Raji (cell line): Measurements from ENCODE around the gene BAIAP2.

Experiments used
- POLR2A ChIP-seq: IDR thresholded peaks from 2 replicates; pipeline ENCODE4 v1.6.1; 2011; ENCODE audit warnings: low read depth, low read length, control low read depth; ENCODE audit not compliant: insufficient read depth

Gene BAIAP2

DNA sequence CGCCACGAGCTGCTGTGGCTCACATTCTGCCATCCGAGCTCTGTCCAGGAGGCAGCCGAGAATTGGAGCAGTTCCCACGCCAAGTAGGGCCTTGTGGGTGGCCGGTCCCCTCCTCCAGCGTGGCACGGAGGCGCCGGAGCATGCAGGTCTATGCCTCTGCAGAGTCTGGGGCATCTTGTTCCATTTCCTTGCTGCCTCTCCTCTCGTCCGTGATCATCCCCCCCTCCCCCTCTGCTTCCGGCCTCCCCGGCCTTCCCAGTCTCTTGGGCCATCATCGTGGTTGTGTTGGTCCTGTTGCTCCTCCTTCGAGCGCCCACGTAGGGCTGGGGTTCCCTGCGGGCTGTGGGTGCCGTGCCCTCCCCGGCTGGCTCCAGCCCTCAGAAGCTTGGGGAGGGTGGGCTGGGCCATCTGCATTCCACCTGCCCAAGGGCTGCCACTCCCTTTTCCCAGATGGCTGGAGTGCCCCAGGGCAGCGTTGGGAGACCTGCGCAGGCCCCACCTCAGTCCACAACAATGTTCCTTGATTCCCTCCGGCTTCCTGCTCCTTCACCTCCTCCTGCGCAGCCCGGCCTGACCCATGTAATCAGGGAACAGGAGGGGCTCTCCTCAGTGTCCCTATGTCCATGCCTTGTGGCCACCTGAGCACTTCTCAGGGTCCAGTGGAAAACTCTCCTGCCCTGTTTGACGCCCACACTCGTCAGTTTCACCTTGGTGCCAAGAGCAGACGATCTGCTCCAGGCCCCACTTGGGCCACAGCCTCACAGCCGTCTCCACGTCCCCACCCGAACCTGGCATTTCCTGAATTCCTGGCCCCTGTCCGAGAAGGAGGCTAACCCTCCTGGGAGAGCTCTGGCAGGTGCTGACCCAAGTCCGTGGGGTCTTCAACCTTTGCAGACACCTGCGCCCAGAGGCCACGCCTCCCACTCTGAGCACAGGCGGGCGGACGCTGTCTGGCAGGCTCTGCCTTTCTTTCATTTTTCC, 37.1 kb downstream of the BAIAP2 start:
- no peak for TF ChIP-seq POLR2A

GRCh38 chr17:81073967-81074839, 39.3 kb downstream of the BAIAP2 start:
- TF ChIP-seq POLR2A, result no peak

GRCh38 chr17:81074875-81075274, 39.9 kb downstream of the BAIAP2 start:
- TF ChIP-seq POLR2A, result no peak

DNA sequence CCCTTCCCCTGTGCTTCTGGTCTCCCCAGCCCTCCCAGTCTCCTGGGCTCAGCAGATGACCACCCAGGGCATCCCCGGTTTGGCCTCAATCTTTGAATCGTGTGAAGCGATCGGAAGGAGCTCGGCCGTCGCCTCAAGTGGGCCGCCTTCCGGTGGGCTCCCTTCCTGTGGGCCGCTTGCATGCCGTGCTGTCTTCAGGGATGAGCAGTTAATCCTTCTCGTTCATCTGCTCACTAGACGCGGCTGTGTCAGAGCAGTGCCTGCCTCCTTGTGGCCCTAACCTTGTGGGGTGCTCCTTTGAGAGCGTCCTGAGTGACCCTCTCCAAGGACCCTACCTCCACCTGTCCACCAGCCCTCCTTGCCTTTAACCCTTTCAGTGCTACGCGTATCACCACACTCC, 40.4 kb downstream of the BAIAP2 start:
- no peak for TF ChIP-seq POLR2A

- TF ChIP-seq POLR2A, result no peak
Observed at GRCh38 chr17:81076141-81076679, 41.3 kb downstream of the BAIAP2 start.

GRCh38 chr17:81080019-81080418, 45.1 kb downstream of the BAIAP2 start:
- no peak for TF ChIP-seq POLR2A

DNA sequence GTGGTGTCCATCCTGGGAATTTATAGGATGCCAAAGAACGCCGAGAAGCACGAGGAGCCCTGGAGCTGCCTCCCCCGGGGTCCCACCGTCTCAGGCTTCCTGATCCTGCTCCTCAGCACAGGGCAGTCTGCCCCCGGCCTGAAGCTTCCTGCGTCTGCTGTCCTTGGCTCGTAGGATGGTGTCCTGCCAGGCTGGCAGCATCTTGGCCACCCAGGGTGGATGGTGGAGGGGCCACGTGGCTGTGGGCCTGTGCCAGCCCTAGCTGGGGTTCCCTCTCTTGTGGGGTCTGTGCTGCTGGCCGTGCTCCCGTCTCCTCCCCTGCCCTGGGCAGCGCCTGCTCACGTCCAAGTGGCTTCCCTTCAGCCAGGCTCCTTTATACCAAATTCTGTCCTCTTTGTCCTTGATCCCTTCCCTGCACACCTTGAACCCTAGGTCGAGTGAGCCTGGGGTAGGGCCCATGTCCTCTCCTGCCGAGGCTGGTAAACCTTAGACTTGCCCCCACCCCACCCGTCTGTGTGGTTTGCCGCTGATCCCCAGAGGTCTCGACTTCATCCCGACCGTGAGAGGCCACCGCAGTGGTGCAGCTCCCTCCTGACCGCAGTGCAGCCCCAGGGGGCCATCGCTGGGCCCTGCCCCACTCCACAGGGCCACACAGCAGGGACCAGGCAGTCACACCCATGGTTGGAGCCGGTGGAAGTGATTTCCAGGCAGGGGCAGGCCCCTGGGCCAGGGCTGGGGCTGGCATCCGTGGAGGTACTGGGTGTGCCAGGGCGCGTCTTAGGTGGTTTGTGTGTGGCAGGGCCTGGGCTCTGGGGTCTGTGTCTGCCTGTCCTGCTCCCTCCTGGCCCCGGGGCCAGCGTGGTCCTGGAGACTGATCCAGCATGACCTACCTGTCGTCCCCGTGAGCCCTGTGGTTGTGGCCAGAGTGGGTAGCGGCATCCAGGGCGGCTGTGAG, 46.5 kb downstream of the BAIAP2 start:
- no peak for TF ChIP-seq POLR2A

GRCh38 chr17:81082177-81083073, 47.5 kb downstream of the BAIAP2 start:
- TF ChIP-seq POLR2A, result no peak

- no peak for TF ChIP-seq POLR2A
Observed at GRCh38 chr17:81083125-81083765, 48.3 kb downstream of the BAIAP2 start.

DNA sequence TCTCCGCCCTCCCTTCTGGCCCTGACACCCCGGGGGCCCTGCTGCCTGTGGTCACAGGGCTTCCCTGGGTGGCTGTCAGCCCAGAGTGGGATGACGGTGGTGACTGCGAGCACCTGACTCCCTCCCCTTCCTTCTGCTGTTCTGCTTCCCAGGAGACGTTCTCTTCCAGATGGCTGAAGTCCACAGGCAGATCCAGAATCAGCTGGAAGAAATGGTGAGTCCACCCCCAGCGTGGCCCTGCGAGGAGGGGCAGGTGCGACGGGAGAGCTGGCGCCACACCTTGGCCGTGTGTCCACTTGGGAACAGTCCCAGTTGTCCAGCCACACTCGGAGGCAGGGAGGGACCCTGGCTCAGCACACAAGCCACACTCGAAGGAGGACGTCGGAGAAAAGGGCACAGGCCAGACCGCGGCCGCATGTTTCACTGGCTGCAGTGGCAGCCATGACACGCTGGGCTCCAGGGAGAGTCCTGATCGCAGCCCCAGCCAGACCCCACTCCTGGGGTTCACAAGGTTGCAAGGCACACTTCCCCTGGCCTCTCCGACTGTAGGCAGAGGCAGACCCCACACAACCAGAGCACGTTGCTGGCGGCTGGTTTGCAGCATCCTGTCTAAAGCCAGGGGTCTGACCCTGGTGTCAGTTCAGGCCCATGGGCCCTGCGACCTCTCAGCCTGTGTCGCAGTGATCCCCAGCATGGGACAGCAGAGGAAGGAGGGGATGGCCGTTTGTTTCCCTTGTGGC, 49.9 kb downstream of the BAIAP2 start:
- no peak for TF ChIP-seq POLR2A

DNA sequence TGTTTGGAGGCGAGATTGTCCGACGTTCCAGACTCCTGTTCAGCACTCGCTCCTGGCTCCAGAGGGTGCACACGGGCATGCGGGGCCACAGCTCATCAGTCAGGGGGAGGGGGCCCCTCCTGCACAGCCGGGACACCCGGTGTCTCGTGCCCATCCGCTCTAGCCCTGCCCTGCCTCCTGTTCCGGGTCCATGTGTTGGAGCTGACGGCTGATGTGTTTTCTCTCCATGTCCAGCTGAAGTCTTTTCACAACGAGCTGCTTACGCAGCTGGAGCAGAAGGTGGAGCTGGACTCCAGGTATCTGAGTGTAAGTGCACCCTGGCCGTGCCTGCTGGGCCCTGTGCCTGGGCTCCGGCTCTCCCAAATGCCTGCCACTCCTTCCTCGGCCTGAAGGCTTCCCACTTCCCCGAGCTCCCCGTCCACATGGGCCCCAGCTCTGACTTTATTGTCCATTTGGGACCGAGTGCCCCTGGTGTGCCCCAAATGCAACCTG, 50.5 kb downstream of the BAIAP2 start:
- TF ChIP-seq POLR2A, result no peak
